ENCODE measurements around the gene STK11IP.
A peak's percentile ranks its signal among the peaks of the same experiment; 100 is the strongest.

DNA sequence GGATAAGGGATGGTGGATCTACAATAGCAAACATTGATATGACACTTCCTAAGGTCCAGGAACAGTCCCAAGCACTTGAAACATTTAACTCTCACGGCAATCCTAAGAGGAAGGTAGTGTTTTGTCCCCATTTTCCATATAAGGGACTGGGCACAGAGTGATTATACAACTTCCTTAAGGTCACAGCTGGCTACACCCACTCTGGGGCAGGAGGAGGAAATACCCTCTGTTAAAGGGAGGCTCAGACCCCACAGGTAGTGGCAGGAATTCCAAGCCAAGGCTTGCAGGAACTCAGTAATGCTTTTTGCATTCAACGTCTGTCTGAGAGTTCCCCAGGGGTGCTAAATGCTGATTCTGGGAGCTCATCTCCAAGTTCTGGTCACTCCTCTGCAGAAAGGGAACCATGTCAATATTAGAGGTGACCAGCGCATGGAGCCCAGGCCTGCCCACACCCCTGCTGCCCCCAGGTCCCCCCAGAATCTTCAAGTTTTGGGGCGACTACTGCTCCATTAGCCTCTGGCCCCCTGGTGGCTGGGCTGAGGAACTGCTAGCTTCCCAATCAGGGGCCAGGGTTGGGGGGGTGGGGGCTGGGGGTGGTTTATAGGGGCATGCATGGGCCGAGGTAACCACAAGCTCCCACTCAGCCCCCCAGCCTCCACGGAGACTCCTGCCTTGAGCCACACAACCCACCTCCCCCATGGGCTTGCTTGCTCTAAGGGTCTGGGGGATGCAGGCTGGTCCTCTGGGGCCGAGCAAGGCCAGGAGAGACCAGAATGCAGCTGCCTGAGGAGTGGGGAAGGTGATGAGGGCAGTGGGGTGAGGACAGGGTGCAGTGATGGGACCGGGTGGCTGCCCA is 37.4 kb upstream of the STK11IP start:
- TF ChIP-seq EZH2phosphoT487 (IDR thresholded peaks at IDR 0.05; ENCODE audit: low read length) (no peak), CTCF (IDR thresholded peaks at IDR 0.05; ENCODE audit: low read length) (peak; percentile 45), EZH2 (optimal IDR thresholded peaks at IDR 0.05; ENCODE audit: low read depth, low read length) (no peak)
